OCI-LY7 (cell line): ENCODE measurements around the gene BTBD9. TPM values are rescaled to one million over a fixed set of nuclear protein-coding genes. Genes with fewer than 3 reads are reported as not detected.

Source experiments
- BruUV-seq: library from RNA; stranded (reverse); fragments of 400-500 nt; replicated peaks from 2 replicates; lab custom pipeline; 2021; lab: Mats Ljungman, UMichigan
- CTCF ChIA-PET: fragments of 300-600 bp; sonication (Branson Sonifier 250); formaldehyde crosslinking; loops from one replicate; lab custom pipeline; 2022; ENCODE audit warnings: antibody characterized with exemption; ENCODE audit not compliant: unreplicated experiment; lab: Charles Lee
- POLR2A ChIA-PET: fragments of 300-600 bp; sonication (Branson Sonifier 250); formaldehyde crosslinking; loops from one replicate; lab custom pipeline; 2022; ENCODE audit warnings: antibody characterized with exemption; lab: Charles Lee
- DNase-seq: peaks from one replicate; pipeline ENCODE4 v3.0.0-alpha.2; 2015; ENCODE audit warnings: low spot score
- H2AFZ ChIP-seq: fragments of 200-600 bp; sonication (generic), shearing (Covaris generic); 2 replicates; pipeline ENCODE4 v1.6.1; 2014; ENCODE audit warnings: mild to moderate bottlenecking, antibody characterized with exemption, low read length, moderate library complexity
- H3K27ac ChIP-seq: fragments of 200-600 bp; sonication (generic); 2 replicates; pipeline ENCODE4 v1.5.1; 2014; ENCODE audit warnings: mixed run types, low read depth, mild to moderate bottlenecking, moderate library complexity, low read length, inconsistent platforms; ENCODE audit not compliant: poor library complexity, severe bottlenecking
- H3K36me3 ChIP-seq: fragments of 200-600 bp; sonication (generic); 2 replicates; pipeline ENCODE4 v1.6.1; 2014; ENCODE audit warnings: mild to moderate bottlenecking, antibody characterized with exemption, low read length, moderate library complexity, mixed read lengths; ENCODE audit not compliant: insufficient read depth
- H3K4me1 ChIP-seq: fragments of 200-600 bp; sonication (generic); 2 replicates; pipeline ENCODE4 v1.5.1; 2014; ENCODE audit warnings: mild to moderate bottlenecking, low read length; ENCODE audit not compliant: insufficient read depth, poor library complexity, severe bottlenecking
- H3K4me2 ChIP-seq: fragments of 200-600 bp; sonication (generic); 2 replicates; pipeline ENCODE4 v1.6.1; 2014; ENCODE audit warnings: mild to moderate bottlenecking, low read length
- H3K4me3 ChIP-seq: fragments of 200-600 bp; sonication (generic); 2 replicates; pipeline ENCODE4 v1.5.1; 2014; ENCODE audit warnings: mild to moderate bottlenecking, low read depth, low read length; ENCODE audit not compliant: poor library complexity, severe bottlenecking
- H3K79me2 ChIP-seq: fragments of 200-600 bp; sonication (generic); 2 replicates; pipeline ENCODE4 v1.6.1; 2016; ENCODE audit warnings: low read depth, mild to moderate bottlenecking, low read length, moderate library complexity, mixed read lengths; ENCODE audit not compliant: insufficient read depth
- H3K9me2 ChIP-seq: fragments of 200-600 bp; sonication (generic); 2 replicates; pipeline ENCODE4 v1.6.1; 2016; ENCODE audit warnings: mild to moderate bottlenecking, low read length, mixed read lengths; ENCODE audit not compliant: insufficient read depth
- H3K9me3 ChIP-seq: fragments of 200-600 bp; sonication (generic); 2 replicates; pipeline ENCODE4 v1.6.1; 2014; ENCODE audit warnings: mild to moderate bottlenecking, mixed run types, low read length, mixed read lengths
- H4K20me1 ChIP-seq: fragments of 200-600 bp; sonication (generic); 2 replicates; pipeline ENCODE4 v1.6.1; 2014; ENCODE audit warnings: mild to moderate bottlenecking, antibody characterized with exemption, low read length, moderate library complexity, mixed read lengths; ENCODE audit not compliant: insufficient read depth
- CTCF ChIP-seq: fragments of 200-600 bp; sonication (generic); conservative IDR thresholded peaks from 2 replicates; pipeline ENCODE4 v1.5.1; 2014; ENCODE audit warnings: mild to moderate bottlenecking, antibody characterized with exemption, low read length, moderate library complexity, mixed read lengths
- EZH2phosphoT487 ChIP-seq: fragments of 200-600 bp; sonication (generic); IDR thresholded peaks from 2 replicates; pipeline ENCODE4 v1.6.1; 2018; ENCODE audit warnings: low read depth, borderline replicate concordance, mild to moderate bottlenecking, mixed run types, antibody characterized with exemption, low read length, moderate library complexity, mixed read lengths
- intact Hi-C: fragments of 100-400 bp; cut with micrococcal nuclease; formaldehyde crosslinking; loops from one replicate; pipeline ENCODE4 v1.10.0; 2022; ENCODE audit not compliant: unreplicated experiment
- total RNA-seq, 2 experiments: library from RNA; depleted of rRNA in 1 of 2; stranded (reverse); fragments of >200 nt in 1 of 2; shearing (Covaris generic) in 1 of 2; gene quantifications; 2 replicates each; pipeline ENCODE4 v1.2.3, GENCODE V29; 2014 to 2022

The BTBD9 gene
- total RNA-seq, 2 experiments from 2014 or later: 5.9 to 7.3 TPM

GRCh38 chr6:38445925-38446324 is 193.8 kb downstream of the BTBD9 start:
- Histone ChIP-seq H3K9me2 (no peaks in the 10 kb centered on the region), H3K4me2 (no peak overlapping the region), H3K4me3 (no peak overlapping the region), H3K36me3 (no peaks in the 10 kb centered on the region), H3K9me3 (no peaks in the 10 kb centered on the region), H3K4me1 (no peaks in the 10 kb centered on the region), H3K79me2 (no peaks in the 10 kb centered on the region), H2AFZ (no peak overlapping the region), H3K27ac (no peak overlapping the region), H4K20me1 (no peaks in the 10 kb centered on the region)
- DNase-seq: no peak
- TF ChIP-seq CTCF (no peak), EZH2phosphoT487 (no peak)
- POLR2A ChIA-PET: interaction anchor here (0.7 kb wide), 1 partner anchor 138 kb away, joined by 3 read pairs; no protein-coding TSS in a partner anchor
- intact Hi-C loops: no loop called here
- BruUV-seq: no TSS peak
- CTCF ChIA-PET: no interaction called here

- Histone ChIP-seq H3K36me3 (no peaks in the 10 kb centered on the region), H3K27ac (no peak overlapping the region), H2AFZ (no peak overlapping the region), H4K20me1 (no peaks in the 10 kb centered on the region), H3K4me2 (no peak overlapping the region), H3K9me3 (no peaks in the 10 kb centered on the region), H3K4me1 (no peaks in the 10 kb centered on the region), H3K9me2 (no peaks in the 10 kb centered on the region), H3K79me2 (no peaks in the 10 kb centered on the region), H3K4me3 (no peak overlapping the region)
- POLR2A ChIA-PET: no interaction called here
- intact Hi-C loops: no loop called here
- CTCF ChIA-PET: no interaction called here
- TF ChIP-seq EZH2phosphoT487: no peak
- no peak for TF ChIP-seq CTCF
- no peak for DNase-seq
- no TSS peak for BruUV-seq
Measured at GRCh38 chr6:38445336-38445735, 194.4 kb downstream of the BTBD9 start.

- H4K20me1 ChIP-seq: no peaks in the 10 kb centered on the region
- H3K79me2 ChIP-seq: no peaks in the 10 kb centered on the region
- DNase-seq: no peak
- no peak for TF ChIP-seq EZH2phosphoT487
- no peak for TF ChIP-seq CTCF
- no peaks in the 10 kb centered on the region for H3K9me3 ChIP-seq
- H3K27ac ChIP-seq: no peak overlapping the region
- no TSS peak for BruUV-seq
- H2AFZ ChIP-seq: no peak overlapping the region
- CTCF ChIA-PET: no interaction called here
- H3K4me1 ChIP-seq: no peaks in the 10 kb centered on the region
- H3K4me2 ChIP-seq: no peak overlapping the region
- H3K9me2 ChIP-seq: no peaks in the 10 kb centered on the region
- POLR2A ChIA-PET: no interaction called here
- H3K4me3 ChIP-seq: no peak overlapping the region
- intact Hi-C loops: no loop called here
- H3K36me3 ChIP-seq: no peaks in the 10 kb centered on the region
Measured at GRCh38 chr6:38443352-38444144, 196.2 kb downstream of the BTBD9 start.
